Measurements from ENCODE around the gene EAPP. TPM values are rescaled to one million over a fixed set of nuclear protein-coding genes. Genes with fewer than 3 reads are reported as not detected.
A peak's percentile ranks its signal among the peaks of the same experiment; 100 is the strongest.
"Not testable (repeated sequence)": the region's sequence is repeated elsewhere in the genome, so short reads cannot be mapped to it uniquely, and the experiment has no call there.

The EAPP gene
- total and polyA plus RNA-seq, 2 donors, result 57.5 to 71.2 TPM

GRCh38 chr14:34546272-34547135 is 7.0 kb upstream of the EAPP start:
- no CpG with 5 or more reads among the region's 68 CpGs for WGBS
- H3K27ac ChIP-seq (ENCODE audit: low read depth in 1 of 2, low read length in 1 of 2); H3K27me3 ChIP-seq (ENCODE audit: control insufficient read depth in 2 of 2, insufficient read depth in 1 of 2, low read length in 1 of 2); H3K9me3 ChIP-seq (ENCODE audit: control insufficient read depth in 2 of 2, insufficient read depth in 1 of 2, low read length in 1 of 2); H3K4me3 ChIP-seq (ENCODE audit: low read length in 2 of 2); H3K36me3 ChIP-seq (ENCODE audit: control insufficient read depth in 2 of 2, insufficient read depth in 2 of 2, low read length in 1 of 2); H3K4me1 ChIP-seq (ENCODE audit: control insufficient read depth in 2 of 2, insufficient read depth in 2 of 2, low read length in 2 of 2); DNase-seq (ENCODE audit: low read depth in 6 of 9, low spot score in 9 of 9): not testable (repeated sequence)

GRCh38 chr14:34540181-34541059 is 919 bp upstream of the EAPP start:
- H3K9me3 ChIP-seq (ENCODE audit: control insufficient read depth in 2 of 2, insufficient read depth in 1 of 2, low read length in 1 of 2); H3K27me3 ChIP-seq (ENCODE audit: control insufficient read depth in 2 of 2, insufficient read depth in 1 of 2, low read length in 1 of 2): not testable (repeated sequence)
- Histone ChIP-seq H3K4me1 (ENCODE audit: control insufficient read depth in 2 of 2, insufficient read depth in 2 of 2, low read length in 2 of 2) (peaks cover 4 to 18% of the 10 kb centered on the region in 2 donors), H3K27ac (ENCODE audit: low read depth in 1 of 2, low read length in 1 of 2) (peak overlapping the region; percentile 75 to 81), H3K36me3 (ENCODE audit: control insufficient read depth in 2 of 2, insufficient read depth in 2 of 2, low read length in 1 of 2) (peaks cover 7 to 11% of the 10 kb centered on the region in 2 donors), H3K4me3 (ENCODE audit: low read length in 2 of 2) (peak overlapping the region; percentile 88 to 98)
- 94% methylated on average over 13 of the region's 19 CpGs for WGBS
- DNase-seq (ENCODE audit: low read depth in 6 of 9, low spot score in 9 of 9), result peak in 1 of 9 donors; percentile 9

GRCh38 chr14:34538871-34539406 is 562 bp downstream of the EAPP start:
- WGBS, result 5% methylated on average over 15 of the region's 15 CpGs
- no peak for DNase-seq (ENCODE audit: low read depth in 6 of 9, low spot score in 9 of 9)

GRCh38 chr14:34538096-34538495 is 1.4 kb downstream of the EAPP start:
- not testable (repeated sequence) for DNase-seq (ENCODE audit: low read depth in 6 of 9, low spot score in 9 of 9)

More at GRCh38 chr14:34538871-34539406, 562 bp downstream of the EAPP start:
- H3K4me3 ChIP-seq (ENCODE audit: low read length in 2 of 2), result peak overlapping the region; percentile 88 to 98
- peak overlapping the region; percentile 88 to 98 for H3K27ac ChIP-seq (ENCODE audit: low read depth in 1 of 2, low read length in 1 of 2)
- peaks cover 10 to 14% of the 10 kb centered on the region in 2 donors for H3K36me3 ChIP-seq (ENCODE audit: control insufficient read depth in 2 of 2, insufficient read depth in 2 of 2, low read length in 1 of 2)
- H3K27me3 ChIP-seq (ENCODE audit: control insufficient read depth in 2 of 2, insufficient read depth in 1 of 2, low read length in 1 of 2), result no peaks in the 10 kb centered on the region
- peaks cover 4 to 18% of the 10 kb centered on the region in 2 donors for H3K4me1 ChIP-seq (ENCODE audit: control insufficient read depth in 2 of 2, insufficient read depth in 2 of 2, low read length in 2 of 2)
- no peaks in the 10 kb centered on the region for H3K9me3 ChIP-seq (ENCODE audit: control insufficient read depth in 2 of 2, insufficient read depth in 1 of 2, low read length in 1 of 2)

GRCh38 chr14:34537677-34538009 is 1.9 kb downstream of the EAPP start:
- DNase-seq (ENCODE audit: low read depth in 6 of 9, low spot score in 9 of 9), result no peak
- no peak overlapping the region for H3K4me3 ChIP-seq (ENCODE audit: low read length in 2 of 2)
- no peaks in the 10 kb centered on the region for H3K9me3 ChIP-seq (ENCODE audit: control insufficient read depth in 2 of 2, insufficient read depth in 1 of 2, low read length in 1 of 2)
- H3K27ac ChIP-seq (ENCODE audit: low read depth in 1 of 2, low read length in 1 of 2), result no peak overlapping the region
- H3K4me1 ChIP-seq (ENCODE audit: control insufficient read depth in 2 of 2, insufficient read depth in 2 of 2, low read length in 2 of 2), result peaks cover 4 to 18% of the 10 kb centered on the region in 2 donors
- H3K36me3 ChIP-seq (ENCODE audit: control insufficient read depth in 2 of 2, insufficient read depth in 2 of 2, low read length in 1 of 2), result peaks cover 21 to 27% of the 10 kb centered on the region in 2 donors
- H3K27me3 ChIP-seq (ENCODE audit: control insufficient read depth in 2 of 2, insufficient read depth in 1 of 2, low read length in 1 of 2), result no peaks in the 10 kb centered on the region
- 99% methylated on average over 4 of the region's 4 CpGs for WGBS

More at GRCh38 chr14:34538096-34538495, 1.4 kb downstream of the EAPP start:
- H3K4me1 ChIP-seq (ENCODE audit: control insufficient read depth in 2 of 2, insufficient read depth in 2 of 2, low read length in 2 of 2), result peaks cover 4 to 18% of the 10 kb centered on the region in 2 donors
- not testable (repeated sequence) for H3K27ac ChIP-seq (ENCODE audit: low read depth in 1 of 2, low read length in 1 of 2); H3K9me3 ChIP-seq (ENCODE audit: control insufficient read depth in 2 of 2, insufficient read depth in 1 of 2, low read length in 1 of 2); H3K27me3 ChIP-seq (ENCODE audit: control insufficient read depth in 2 of 2, insufficient read depth in 1 of 2, low read length in 1 of 2)
- H3K36me3 ChIP-seq (ENCODE audit: control insufficient read depth in 2 of 2, insufficient read depth in 2 of 2, low read length in 1 of 2), result peaks cover 18 to 22% of the 10 kb centered on the region in 2 donors
- WGBS, result 94% methylated on average over 6 of the region's 6 CpGs
- H3K4me3 ChIP-seq (ENCODE audit: low read length in 2 of 2), result peak overlapping the region in 1 of 2 donors; percentile 88

GRCh38 chr14:34536951-34537676 is 2.4 kb downstream of the EAPP start:
- WGBS, result 96% methylated on average over 4 of the region's 4 CpGs
- no peak for DNase-seq (ENCODE audit: low read depth in 6 of 9, low spot score in 9 of 9)
- Histone ChIP-seq H3K36me3 (ENCODE audit: control insufficient read depth in 2 of 2, insufficient read depth in 2 of 2, low read length in 1 of 2) (peaks cover 26 to 32% of the 10 kb centered on the region in 2 donors), H3K27ac (ENCODE audit: low read depth in 1 of 2, low read length in 1 of 2) (no peak overlapping the region), H3K9me3 (ENCODE audit: control insufficient read depth in 2 of 2, insufficient read depth in 1 of 2, low read length in 1 of 2) (no peaks in the 10 kb centered on the region), H3K4me3 (ENCODE audit: low read length in 2 of 2) (no peak overlapping the region), H3K27me3 (ENCODE audit: control insufficient read depth in 2 of 2, insufficient read depth in 1 of 2, low read length in 1 of 2) (no peaks in the 10 kb centered on the region), H3K4me1 (ENCODE audit: control insufficient read depth in 2 of 2, insufficient read depth in 2 of 2, low read length in 2 of 2) (peaks cover 4 to 18% of the 10 kb centered on the region in 2 donors)

- H3K4me1 ChIP-seq (ENCODE audit: control insufficient read depth in 2 of 2, insufficient read depth in 2 of 2, low read length in 2 of 2), result no peaks in the 10 kb centered on the region
- H3K36me3 ChIP-seq (ENCODE audit: control insufficient read depth in 2 of 2, insufficient read depth in 2 of 2, low read length in 1 of 2), result peaks cover 69 to 83% of the 10 kb centered on the region in 2 donors
- H3K9me3 ChIP-seq (ENCODE audit: control insufficient read depth in 2 of 2, insufficient read depth in 1 of 2, low read length in 1 of 2), result no peaks in the 10 kb centered on the region
- no peak for DNase-seq (ENCODE audit: low read depth in 6 of 9, low spot score in 9 of 9)
- no peaks in the 10 kb centered on the region for H3K27me3 ChIP-seq (ENCODE audit: control insufficient read depth in 2 of 2, insufficient read depth in 1 of 2, low read length in 1 of 2)
- H3K4me3 ChIP-seq (ENCODE audit: low read length in 2 of 2), result no peak overlapping the region
- H3K27ac ChIP-seq (ENCODE audit: low read depth in 1 of 2, low read length in 1 of 2), result no peak overlapping the region
- WGBS, result 91% methylated on average over 1 of the region's 1 CpG
Observed at GRCh38 chr14:34527591-34527990, 11.9 kb downstream of the EAPP start.

- WGBS, result 98% methylated on average over 8 of the region's 8 CpGs
- not testable (repeated sequence) for DNase-seq (ENCODE audit: low read depth in 6 of 9, low spot score in 9 of 9); H3K27me3 ChIP-seq (ENCODE audit: control insufficient read depth in 2 of 2, insufficient read depth in 1 of 2, low read length in 1 of 2); H3K4me1 ChIP-seq (ENCODE audit: control insufficient read depth in 2 of 2, insufficient read depth in 2 of 2, low read length in 2 of 2); H3K4me3 ChIP-seq (ENCODE audit: low read length in 2 of 2); H3K27ac ChIP-seq (ENCODE audit: low read depth in 1 of 2, low read length in 1 of 2); H3K9me3 ChIP-seq (ENCODE audit: control insufficient read depth in 2 of 2, insufficient read depth in 1 of 2, low read length in 1 of 2)
- peaks cover 72 to 83% of the 10 kb centered on the region in 2 donors for H3K36me3 ChIP-seq (ENCODE audit: control insufficient read depth in 2 of 2, insufficient read depth in 2 of 2, low read length in 1 of 2)
Observed at GRCh38 chr14:34524216-34524615, 15.3 kb downstream of the EAPP start.
